HG03175 (cell line): ENCODE results near the gene NAV2.
"Not testable (repeated sequence)": the region's sequence is repeated elsewhere in the genome, so short reads cannot be mapped to it uniquely, and the experiment has no call there.

ENCODE experiments used
- ATAC-seq: cut with Tn5 transposase; IDR thresholded peaks from one replicate; pipeline ENCODE4 v1.9.1; 2021; ENCODE audit warnings: mild to moderate bottlenecking, moderate library complexity; ENCODE audit not compliant: unreplicated experiment

NAV2 gene

DNA sequence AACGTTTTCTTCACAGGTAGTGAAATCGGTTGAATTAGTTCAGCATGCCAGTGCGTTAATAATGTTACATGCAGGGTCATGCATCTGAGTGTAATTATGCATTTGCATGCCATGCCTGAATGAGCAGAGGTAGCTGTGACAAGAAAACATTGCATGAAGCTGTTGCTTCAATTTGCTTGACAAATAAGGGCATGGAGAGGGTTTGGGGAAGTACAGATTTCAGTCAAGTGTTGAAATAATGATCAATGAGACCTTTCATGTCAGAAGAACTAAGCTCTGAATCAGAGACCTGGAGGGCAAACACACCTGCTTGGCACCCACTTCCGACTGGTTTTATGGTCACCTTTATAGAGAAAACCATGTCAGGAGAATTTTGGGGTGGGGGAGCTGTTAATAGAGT is 226.2 kb downstream of the NAV2 start:
- peak; percentile 48 for ATAC-seq

DNA sequence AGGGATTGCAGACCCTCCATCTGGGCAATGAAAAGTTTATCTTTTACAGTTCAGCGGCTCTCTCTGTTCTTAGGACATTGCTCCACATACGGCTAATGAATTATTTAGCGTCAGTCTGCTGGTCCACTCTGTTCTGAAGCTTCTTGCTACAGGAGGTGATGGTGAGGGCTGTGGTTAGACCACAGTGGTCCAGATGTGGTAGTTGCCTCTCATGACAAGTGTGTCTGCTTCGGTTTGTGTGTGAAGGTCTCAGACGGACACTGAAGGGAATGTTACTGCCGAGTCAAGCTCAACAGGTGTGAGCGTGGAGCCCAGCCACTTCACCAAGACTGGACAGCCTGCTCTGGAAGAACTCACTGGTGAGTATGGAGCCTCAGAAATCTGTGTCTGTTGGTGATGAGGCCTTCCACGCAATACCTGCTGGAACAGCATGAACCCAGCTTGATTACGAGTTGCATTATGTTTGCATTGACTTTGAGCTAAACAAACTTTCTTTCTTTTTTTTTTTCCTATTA is 226.8 kb downstream of the NAV2 start:
- ATAC-seq = peak; percentile 56

DNA sequence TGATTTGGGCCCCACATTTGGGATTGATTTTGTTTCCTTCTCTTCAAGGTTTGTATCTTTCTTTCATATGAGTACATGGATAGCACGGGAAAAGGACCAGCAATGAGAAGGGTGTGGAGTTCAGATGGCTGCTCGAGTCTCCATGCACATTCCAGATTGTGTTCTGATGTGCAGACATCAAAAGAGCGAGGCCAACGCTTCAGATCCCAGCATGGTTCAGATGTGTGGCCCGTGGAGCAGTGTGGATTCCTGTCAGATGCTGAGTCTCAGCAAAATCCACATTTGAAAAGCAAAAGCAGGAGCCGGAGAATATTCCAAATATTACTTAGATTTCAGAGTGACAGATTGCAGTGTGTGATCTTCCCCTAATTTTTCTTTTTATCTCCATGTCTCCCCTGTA is 228.2 kb downstream of the NAV2 start:
- ATAC-seq = no peak

DNA sequence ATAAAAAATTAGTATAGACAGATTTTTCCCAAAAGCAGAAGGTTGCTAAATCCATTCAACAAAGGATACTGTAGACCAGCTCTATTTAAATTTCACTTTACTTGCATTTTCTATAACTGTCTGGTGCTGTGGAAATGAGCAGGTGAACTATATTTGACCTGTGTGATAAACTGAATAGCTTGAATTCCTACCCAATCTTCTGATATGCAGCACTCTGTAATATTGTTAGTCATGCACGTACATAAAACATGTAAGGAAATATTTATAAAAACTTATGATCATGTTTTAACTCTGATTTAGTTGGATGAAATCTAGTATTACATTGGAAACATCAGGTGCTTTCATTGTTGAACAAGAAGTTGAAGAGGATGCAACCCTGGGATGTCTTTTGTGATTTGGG is 234.0 kb downstream of the NAV2 start:
- ATAC-seq = no peak

DNA sequence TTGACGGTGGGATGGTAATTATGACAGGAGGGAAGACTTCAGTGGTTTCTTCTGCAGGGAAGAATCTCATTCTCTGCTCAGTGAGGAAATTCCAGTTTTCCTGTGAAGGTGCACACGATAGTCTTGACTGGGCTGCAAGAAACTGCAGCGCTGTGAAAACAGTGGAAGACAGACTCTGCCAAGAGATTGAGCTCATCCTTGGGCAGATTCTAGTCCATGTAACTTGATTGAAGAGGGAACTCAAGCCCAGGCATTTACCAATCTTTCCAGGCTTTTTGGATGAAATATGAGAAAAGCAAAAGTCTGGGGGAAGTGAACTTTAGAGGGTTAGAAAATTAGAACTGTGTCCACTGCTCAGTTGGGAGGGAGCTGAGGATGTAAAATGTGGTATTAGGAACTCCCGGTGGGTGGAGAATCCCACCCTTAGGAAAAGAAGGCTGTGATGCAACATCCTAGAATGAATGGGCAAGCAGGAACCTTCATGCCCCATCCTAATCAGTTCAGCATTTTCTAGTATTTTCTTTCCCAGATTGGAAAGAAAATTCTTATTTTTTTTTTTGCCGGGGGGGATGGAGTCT is 235.0 kb downstream of the NAV2 start:
- no peak for ATAC-seq

DNA sequence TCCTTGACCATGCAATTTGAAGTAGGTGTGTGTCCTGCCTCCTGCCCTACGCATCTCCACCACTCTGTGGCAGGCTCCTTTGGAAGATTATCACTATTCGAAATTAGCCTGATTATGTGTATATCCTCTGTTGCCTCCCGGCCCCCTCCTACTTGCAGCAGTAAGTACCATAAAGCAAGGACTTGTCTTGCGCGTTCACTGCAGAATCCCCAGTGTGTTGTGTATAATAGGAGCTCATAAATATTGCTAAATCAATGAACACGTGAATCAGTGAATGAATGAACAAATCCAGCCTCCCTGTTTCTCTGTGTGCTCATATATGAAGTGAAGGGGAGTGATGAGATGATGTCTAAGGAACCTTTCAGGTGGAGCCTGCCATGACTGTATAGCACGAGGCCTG is 237.0 kb downstream of the NAV2 start:
- no peak for ATAC-seq

DNA sequence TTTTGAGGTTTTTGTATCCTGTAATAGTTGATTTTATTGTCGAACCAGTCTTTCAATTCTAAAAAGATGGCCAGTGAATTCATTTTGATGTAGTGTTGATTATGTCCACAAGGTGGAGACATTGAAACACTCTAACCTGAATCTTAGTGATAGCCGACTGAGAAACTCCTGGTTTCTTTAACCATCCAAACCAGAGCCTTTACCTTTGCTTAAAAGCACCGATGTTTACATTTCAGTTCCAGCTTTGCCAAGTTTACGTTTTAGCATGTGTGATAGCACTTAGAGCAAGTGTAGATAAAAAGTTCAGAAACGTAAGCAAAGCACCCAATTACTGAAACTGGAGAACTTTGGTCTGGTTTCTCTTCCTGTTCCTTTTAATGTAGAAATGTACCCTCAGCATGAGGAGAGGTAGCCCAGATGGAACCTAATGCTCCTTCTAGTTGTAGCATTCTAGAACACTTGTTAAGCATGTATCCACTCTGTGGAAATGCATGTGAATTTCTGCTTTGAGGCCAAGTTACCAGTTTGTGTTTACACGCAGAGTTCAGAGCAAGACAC is 239.0 kb downstream of the NAV2 start:
- ATAC-seq = peak; percentile 90

DNA sequence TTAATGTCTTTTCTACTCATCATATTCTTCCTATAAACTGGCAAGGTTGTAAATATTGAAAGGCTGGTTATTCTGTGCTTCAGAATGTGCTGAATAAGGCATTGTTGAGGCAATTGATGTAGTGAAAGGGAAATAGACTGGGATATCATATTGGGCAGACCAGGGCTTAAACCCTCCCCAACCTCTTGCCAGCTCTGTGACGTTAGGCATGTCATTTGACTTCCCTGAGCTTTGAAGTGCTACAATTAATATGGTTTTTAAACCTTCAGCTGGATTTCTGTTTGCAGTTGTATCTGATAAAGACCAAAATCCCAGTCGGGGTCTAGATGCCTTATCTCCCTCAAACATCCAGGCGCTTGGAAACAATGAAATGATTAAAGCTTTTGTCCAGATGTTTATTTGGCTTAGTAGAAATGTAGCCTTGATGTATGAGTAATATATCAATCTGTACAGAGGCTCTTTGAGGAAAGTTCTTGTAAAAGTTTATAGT is 239.5 kb downstream of the NAV2 start:
- ATAC-seq = no peak

DNA sequence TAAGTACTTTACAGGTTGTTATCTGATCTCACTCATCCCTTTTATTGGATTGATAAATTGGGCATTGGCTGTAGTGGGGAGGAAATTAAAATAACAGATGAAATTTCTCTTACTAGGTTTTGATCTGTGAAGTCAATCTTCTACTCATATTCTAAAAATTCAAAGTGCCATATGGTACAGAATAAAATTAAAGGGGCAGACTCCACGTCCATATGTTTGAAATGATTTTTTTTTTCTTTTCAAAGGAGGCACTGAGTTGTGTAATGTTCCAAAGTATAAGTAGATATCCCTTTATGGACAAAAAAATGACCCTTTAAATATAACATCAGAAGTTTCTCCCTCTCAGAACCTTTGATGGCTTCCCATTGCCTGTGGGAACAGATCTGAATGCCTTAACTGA is 240.3 kb downstream of the NAV2 start:
- ATAC-seq = no peak

DNA sequence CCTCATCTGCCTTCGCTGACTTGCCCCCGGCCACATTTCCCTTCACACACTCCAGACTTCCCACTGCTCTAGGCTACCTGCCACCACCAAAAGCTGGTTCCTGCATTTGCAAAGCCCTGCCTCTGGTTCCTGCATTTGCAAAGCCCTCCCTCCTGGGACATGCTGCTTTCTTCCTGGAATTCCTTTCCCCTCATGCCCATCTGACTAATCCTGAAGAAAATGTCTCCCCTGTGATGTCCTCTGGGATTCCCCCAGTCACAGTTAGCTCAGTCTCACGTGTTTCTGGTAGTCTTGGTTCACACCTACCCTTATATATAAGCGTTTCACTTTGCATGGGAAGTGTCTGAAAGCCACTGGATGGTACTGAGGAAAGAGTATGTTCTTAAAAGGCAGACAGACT is 240.7 kb downstream of the NAV2 start:
- no peak for ATAC-seq

DNA sequence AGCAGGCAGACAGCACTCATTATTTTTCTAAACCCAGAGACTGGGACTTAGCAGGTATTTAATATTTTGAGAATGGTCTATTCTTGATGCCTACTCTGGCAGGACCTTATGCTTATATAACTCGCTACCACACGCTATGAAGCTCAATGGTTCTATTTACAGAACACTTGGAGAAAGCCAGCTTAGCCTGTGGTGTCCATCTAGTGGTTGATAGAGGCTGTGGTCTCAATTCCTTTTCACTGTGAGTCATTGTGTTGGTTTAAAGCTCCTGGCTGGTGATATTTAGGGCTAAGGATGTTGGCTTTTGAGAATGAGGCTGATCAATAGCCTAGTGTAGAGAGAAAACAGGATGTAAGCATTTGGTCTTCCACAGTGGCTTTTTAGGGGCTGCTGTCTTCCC is 241.3 kb downstream of the NAV2 start:
- ATAC-seq = no peak

DNA sequence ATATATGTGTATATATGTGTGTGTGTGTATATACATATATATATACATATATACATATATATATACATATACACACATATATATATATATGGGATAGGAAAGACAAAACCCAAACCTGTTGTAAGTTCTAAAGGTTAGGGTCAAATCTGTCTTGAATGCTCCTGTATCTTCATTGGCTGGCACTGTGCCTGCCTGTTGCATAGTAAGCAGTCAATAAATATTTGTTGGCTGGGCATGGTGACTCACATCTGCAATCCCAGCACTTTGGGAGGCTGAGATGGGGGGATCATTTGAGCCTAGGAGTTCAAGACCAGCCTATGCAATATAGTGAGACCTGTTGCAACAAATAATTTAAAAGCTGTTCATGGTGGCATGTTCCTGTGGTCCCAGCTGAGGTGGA is 242.3 kb downstream of the NAV2 start:
- ATAC-seq = no peak

DNA sequence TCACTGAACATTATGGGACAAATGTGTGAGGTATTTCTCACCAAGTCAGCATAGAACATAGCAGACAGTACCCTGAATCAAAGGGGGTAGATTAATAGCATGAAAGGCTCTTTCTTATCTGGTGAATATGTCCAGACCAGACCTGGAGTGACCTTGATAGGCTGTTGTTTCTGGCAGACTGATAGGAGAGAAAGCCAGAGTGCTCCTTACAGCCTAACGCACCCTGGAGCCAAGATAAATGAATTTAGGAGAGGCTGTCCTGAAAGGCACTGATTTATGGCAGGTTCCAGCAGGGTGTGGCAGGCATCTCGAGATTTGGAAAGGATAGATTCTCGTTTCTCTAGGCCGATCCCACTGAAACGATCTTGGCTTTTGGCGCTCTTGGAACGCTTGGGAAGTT is 243.0 kb downstream of the NAV2 start:
- ATAC-seq = no peak

DNA sequence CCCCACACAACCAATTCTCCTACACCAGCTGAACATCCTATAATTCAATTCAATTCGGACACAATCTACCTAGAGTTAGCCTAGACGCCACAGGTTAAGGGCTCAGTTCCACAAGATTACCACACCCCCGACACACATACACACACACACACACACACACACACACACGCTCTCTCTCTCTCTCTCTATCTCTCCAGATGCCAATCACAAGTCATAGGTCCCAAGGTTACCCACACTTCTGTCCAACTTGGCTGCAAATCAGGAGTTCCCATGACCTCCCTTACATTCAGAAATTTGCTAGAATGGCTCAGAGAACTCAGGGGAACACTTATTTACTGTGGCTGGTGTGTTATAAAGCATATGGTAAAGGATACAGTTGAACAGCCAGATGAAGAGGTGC is 243.6 kb downstream of the NAV2 start:
- no peak for ATAC-seq

DNA sequence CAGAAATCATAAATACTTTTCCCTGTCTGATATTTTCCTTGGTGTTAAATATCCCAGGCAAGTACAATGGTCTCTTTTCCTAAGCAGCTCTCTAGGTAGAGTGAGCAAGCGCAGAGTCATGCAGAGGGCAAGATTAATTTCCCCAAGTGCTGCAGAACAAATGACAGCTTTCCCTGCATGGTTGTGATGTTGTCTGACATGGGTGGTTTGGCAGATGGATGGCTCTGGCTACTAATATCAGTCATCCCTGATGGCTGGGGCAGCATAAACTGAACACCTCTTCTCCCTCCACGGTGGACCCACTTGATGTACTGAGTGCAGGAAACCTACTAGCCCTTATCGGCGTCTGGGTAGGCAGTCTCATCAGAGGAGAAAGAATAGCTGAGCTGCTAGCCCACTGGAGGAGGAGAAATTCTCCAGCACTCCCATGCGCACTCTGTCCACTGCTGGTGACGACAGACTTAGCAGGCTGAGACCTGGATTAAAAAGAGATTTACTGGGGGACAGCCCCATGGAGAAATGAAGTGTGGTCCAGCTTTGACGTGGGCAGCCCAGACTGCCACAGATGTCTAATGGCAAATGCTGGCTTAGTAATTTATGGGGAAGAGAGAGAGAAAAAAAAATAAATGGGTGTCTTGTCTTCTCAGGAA is 244.8 kb downstream of the NAV2 start:
- no peak for ATAC-seq

DNA sequence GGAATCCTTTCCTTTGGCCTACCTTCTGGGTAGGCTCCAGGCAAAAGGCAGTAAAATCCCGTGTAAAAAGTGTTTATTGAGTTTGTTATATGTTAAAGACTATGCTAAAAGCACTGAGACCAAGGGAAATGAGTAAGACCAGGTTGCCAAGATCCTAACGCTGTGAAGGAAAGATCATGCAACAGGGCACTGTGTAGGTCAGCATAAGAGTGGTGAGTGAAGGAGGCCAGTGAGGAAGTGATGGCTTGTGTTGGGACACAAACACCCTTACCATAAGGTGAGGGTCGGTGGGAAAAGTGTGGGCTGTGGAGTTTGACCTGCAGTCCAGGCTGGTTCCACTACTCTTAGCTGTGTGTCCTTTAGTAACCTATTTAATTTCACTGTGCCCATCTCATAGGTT is 245.6 kb downstream of the NAV2 start:
- no peak for ATAC-seq

DNA sequence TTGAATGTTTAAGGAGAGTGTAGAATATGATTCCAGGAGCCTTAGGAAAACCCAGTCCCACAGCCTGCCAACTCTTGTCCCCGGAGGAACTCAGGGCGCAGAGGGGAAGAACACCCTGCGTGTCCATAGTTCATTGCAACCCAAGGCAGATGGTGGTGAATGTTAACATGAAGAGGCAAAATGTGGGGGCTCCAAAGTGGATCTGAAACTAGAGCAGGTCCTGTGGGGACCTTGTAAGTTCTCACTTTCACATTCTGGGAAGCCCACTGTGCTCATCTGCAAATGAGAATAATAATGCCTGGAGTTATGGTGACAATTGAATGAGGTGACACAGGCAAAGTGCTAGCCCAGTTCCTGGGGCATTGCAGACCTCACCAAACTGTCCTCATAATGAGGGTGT is 246.6 kb downstream of the NAV2 start:
- no peak for ATAC-seq

DNA sequence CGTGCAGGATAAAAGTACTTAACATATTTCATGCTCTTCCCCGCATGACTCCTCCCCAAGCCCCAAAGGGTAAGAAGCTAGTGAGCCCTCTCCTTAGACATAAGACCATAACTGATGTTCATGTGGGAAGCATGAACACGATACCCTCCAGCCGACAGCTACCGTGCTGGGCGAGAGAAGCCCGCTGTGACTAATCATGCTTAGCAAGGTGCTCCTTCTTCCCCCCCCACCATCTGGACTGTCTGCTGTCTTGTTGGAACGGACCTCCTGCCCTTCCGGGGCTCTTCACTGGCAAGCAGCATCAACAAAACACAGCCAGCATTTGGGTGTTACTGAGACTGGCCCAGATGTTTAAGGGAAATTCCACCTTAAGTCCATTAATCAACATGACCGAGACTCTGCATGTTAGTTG is 247.0 kb downstream of the NAV2 start:
- ATAC-seq = no peak

DNA sequence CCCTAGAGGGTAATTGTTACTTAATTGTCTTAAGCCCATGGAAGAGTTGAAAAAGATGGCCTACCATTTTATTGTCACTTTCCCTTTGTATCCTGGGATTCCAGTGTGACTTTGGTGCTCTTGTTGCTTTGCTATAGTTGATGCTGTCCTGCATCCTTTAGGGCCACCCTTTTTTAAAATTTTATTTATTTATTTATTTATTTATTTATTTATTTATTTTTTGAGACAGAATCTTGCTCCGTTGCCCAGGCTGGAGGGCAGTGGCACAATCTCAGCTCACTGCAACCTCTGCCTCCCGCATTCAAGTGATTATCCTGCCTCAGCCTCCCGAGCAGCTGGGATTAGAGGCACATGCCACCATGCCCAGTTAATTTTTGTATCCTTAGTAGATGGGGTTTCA is 247.8 kb downstream of the NAV2 start:
- ATAC-seq = not testable (repeated sequence)

DNA sequence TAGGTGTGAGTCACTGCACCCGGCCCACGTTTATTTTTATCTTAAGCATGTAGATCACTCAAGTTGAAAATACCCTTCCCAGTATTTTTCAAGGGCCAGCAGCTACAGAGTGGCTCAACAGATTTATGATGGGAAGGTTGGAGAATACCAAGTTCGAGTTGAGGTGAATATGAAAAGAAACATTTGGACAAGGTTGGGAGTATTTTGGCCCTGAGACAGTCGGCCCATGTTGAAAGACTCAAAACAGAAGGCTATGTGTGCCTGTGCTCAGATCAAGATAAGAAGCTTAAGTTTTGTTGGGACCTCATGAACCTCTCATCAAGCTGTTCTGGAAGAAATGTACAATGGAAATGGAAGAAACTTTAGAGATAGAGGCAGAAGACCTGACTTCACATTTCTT is 248.6 kb downstream of the NAV2 start:
- no peak for ATAC-seq

DNA sequence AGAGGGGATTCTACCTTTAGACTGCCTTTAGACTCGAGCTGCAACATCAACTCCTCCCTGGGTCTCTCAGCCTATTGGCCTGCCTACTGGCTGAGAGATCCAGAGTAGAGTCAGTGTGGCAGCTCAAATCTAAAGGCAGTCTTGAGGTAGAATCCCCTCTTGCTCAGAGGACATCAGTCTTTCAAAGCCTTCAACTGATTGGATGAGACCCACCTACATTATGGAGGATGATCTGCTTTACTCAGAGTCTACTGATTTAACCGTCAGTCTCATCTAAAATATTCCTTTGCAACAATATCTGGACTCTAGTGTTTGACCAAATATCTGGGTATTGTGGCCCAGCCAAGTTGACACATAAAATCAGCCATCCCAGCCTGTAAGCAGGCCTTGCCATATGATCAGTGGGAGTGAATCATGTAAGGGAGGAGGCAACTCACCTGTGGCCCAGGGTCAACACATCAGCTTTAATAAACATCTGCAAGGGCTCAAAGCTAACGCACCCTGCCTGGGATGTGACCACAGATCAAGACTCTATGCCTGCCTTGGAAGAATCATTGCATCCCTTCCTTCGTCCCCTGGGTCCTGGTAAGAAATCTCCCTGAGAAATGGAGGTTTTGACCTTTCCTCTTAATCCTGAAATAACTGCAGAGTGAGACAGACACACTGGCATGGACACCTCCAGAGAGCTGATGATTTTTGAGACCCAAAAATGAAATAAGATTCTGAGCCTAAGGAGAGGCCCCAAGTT is 249.6 kb downstream of the NAV2 start:
- no peak for ATAC-seq

DNA sequence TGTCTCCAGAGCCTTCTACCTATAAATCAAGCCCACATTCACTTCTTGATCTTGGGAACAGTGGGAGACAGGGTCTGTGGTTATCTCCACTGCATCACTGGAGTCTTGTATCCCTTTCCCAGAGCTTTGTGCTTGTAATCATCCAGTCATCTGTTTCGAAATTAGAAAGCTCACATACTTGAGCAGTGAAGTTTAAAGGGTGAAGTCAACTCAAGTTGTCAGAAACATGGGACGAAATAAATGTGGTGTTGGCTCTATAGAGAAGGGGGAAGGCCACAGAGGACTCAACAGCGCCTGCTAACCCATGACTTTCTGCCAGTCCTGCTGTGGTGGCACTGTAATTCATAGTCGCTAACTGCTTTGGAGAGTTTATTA is 250.2 kb downstream of the NAV2 start:
- no peak for ATAC-seq
